ENCODE measurements around the gene HELB. TPM values are rescaled to one million over a fixed set of nuclear protein-coding genes. Genes with fewer than 3 reads are reported as not detected.

HELB gene
- total and polyA plus RNA-seq, 4 experiments from 2014 or later = 20.2 to 69.0 (median 49.5) TPM

- Mint-ChIP-seq H3K36me3 (peaks cover 63 to 76% of the 10 kb centered on the region in 2 donors), H3K27ac (peak overlapping the region in 6 of 7 donors; percentile 48 to 86 (median 66)), H3K4me3 (peak overlapping the region; percentile 9 to 84 (median 72)), H3K27me3 (no peaks in the 10 kb centered on the region), H3K4me1 (peaks cover 62 to 86% (median 74%) of the 10 kb centered on the region in 4 donors), H3K9me3 (no peaks in the 10 kb centered on the region)
- no peaks in the 10 kb centered on the region for H3K27me3 ChIP-seq (ENCODE audit: insufficient read depth, low read length)
- peak overlapping the region in 1 of 2 donors; percentile 7 for H3K4me3 ChIP-seq (ENCODE audit: low read length in 2 of 2)
- H3K36me3 ChIP-seq (ENCODE audit: insufficient read depth, low read length) = peaks cover 26% of the 10 kb centered on the region
- peaks cover 87% of the 10 kb centered on the region for H3K4me1 ChIP-seq (ENCODE audit: insufficient read depth, low read length)
- POLR2A ChIA-PET (ENCODE audit: partially characterized antibody) = interaction anchor here (1.2 to 3.6 kb wide), 4 partner anchors 7 to 24 kb away, joined by 3 to 24 read pairs (median 6); partner anchors contain the start of gene HELB
- H3K9me3 ChIP-seq (ENCODE audit: control insufficient read depth in 1 of 2, low read length in 2 of 2) = no peaks in the 10 kb centered on the region
- DNase-seq = no peak
- intact Hi-C loops (cut with micrococcal nuclease) = no loop called here
- CTCF ChIA-PET (ENCODE audit: partially characterized antibody) = interaction anchor here (0.8 to 3.3 kb wide), 6 partner anchors 10 to 97 kb away, joined by 3 to 16 read pairs (median 4); partner anchors contain the start of gene HELB
- H3K27ac ChIP-seq (ENCODE audit: low read depth, low read length) = no peak overlapping the region
Observed at GRCh38 chr12:66312189-66312588, 9.9 kb downstream of the HELB start.

DNA sequence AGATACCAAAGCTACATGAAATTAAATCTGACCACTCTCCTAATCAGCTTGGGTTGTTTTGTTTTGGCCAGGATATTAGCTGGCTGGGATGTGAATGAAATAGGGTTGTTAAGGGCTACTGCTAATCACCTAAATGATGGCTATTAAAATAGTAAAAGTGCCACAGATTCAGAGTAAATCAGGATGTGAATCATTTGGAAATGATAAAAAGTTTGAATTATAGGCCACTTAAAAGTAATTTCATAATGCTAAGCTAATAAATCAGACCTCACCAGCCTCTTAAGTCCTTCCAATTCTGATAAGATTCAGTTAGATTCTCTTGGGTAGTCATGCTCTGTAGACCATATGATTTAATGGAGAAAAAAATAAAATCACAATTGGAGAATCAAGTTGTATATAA is 12.0 kb downstream of the HELB start:
- no peak for DNase-seq
- Histone ChIP-seq H3K4me1 (ENCODE audit: insufficient read depth, low read length) (peaks cover 84% of the 10 kb centered on the region), H3K36me3 (ENCODE audit: insufficient read depth, low read length) (peaks cover 26% of the 10 kb centered on the region), H3K9me3 (ENCODE audit: control insufficient read depth in 1 of 2, low read length in 2 of 2) (no peaks in the 10 kb centered on the region), H3K4me3 (ENCODE audit: low read length in 2 of 2) (no peak overlapping the region), H3K27me3 (ENCODE audit: insufficient read depth, low read length) (no peaks in the 10 kb centered on the region), H3K27ac (ENCODE audit: low read depth, low read length) (no peak overlapping the region)
- ChIA-PET POLR2A (ENCODE audit: partially characterized antibody) (interaction anchor here (1.0 to 2.5 kb wide), 3 partner anchors 10 to 31 kb away, joined by 3 to 17 read pairs (median 4); partner anchors contain the start of gene HELB), CTCF (ENCODE audit: partially characterized antibody) (interaction anchor here (1.5 to 2.1 kb wide), 4 partner anchors 11 to 48 kb away, joined by 4 to 10 read pairs (median 4); no protein-coding TSS in a partner anchor)
- intact Hi-C loops (cut with micrococcal nuclease) = no loop called here
- H3K9me3 Mint-ChIP-seq = no peaks in the 10 kb centered on the region
- no peaks in the 10 kb centered on the region for H3K27me3 Mint-ChIP-seq
- peak overlapping the region in 3 of 7 donors; percentile 5 to 47 (median 28) for H3K27ac Mint-ChIP-seq
- peaks cover 60 to 89% (median 74%) of the 10 kb centered on the region in 4 donors for H3K4me1 Mint-ChIP-seq
- H3K36me3 Mint-ChIP-seq = peaks cover 70 to 81% of the 10 kb centered on the region in 2 donors
- peak overlapping the region; percentile 51 to 84 (median 69) for H3K4me3 Mint-ChIP-seq

DNA sequence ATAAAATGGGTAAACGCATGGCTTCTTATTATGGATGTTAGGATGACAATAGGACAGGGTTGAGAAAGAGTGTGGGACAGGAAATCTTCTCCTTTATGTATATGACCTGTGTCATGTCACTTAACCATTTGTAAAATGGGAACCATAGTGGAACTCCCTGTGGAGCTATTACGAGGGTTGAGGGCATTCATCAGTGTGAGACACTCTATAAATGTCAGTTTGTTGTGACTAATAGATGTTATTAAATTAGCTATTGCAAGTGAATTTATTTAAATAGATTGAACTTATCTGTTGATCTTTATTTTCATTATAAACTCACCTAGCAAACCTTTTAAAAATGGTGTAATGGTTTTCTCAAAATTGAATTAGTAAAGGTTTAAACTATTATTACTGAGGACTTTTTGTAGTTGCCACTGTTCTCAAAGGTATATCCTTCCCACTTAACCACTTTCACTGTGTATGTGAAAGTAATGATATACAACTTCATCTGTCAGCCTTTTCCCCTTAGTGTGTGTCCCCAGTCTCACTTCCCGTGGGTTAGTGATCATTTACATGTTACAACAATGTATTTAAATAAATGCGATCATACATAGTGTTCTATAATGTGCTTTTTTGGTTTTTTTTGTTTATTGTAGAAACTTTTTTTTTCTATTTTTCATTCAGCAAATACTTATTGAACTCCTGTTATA is 17.1 kb downstream of the HELB start:
- no peak for DNase-seq
- no peaks in the 10 kb centered on the region for H3K27me3 ChIP-seq (ENCODE audit: insufficient read depth, low read length)
- H3K36me3 Mint-ChIP-seq = peaks cover 59 to 83% of the 10 kb centered on the region in 2 donors
- intact Hi-C loops (cut with micrococcal nuclease) = loop anchor here (2.0 kb wide), 1 partner anchor 17 kb away; the partner anchor contains the start of gene HELB
- H3K27ac ChIP-seq (ENCODE audit: low read depth, low read length) = no peak overlapping the region
- H3K4me3 Mint-ChIP-seq = peak overlapping the region in 2 of 8 donors; percentile 16 to 41
- H3K4me3 ChIP-seq (ENCODE audit: low read length in 2 of 2) = no peak overlapping the region
- ChIA-PET POLR2A (ENCODE audit: partially characterized antibody) (interaction anchor here (0.9 to 1.9 kb wide), 4 partner anchors 13 to 29 kb away, joined by 3 to 5 read pairs (median 4); partner anchors contain the start of gene HELB), CTCF (ENCODE audit: partially characterized antibody) (interaction anchor here (0.9 to 3.0 kb wide), 6 partner anchors 16 to 89 kb away, joined by 3 to 12 read pairs (median 3); partner anchors contain the start of gene HELB)
- peaks cover 35% of the 10 kb centered on the region for H3K4me1 ChIP-seq (ENCODE audit: insufficient read depth, low read length)
- H3K36me3 ChIP-seq (ENCODE audit: insufficient read depth, low read length) = peaks cover 37% of the 10 kb centered on the region
- H3K27me3 Mint-ChIP-seq = no peaks in the 10 kb centered on the region
- no peaks in the 10 kb centered on the region for H3K9me3 Mint-ChIP-seq
- no peaks in the 10 kb centered on the region for H3K9me3 ChIP-seq (ENCODE audit: control insufficient read depth in 1 of 2, low read length in 2 of 2)
- H3K4me1 Mint-ChIP-seq = peaks cover 31 to 75% (median 54%) of the 10 kb centered on the region in 4 donors
- peak overlapping the region in 5 of 7 donors; percentile 0 to 80 (median 80) for H3K27ac Mint-ChIP-seq

GRCh38 chr12:66320996-66321395 is 18.7 kb downstream of the HELB start:
- Histone ChIP-seq H3K27ac (ENCODE audit: low read depth, low read length) (no peak overlapping the region), H3K4me3 (ENCODE audit: low read length in 2 of 2) (no peak overlapping the region), H3K4me1 (ENCODE audit: insufficient read depth, low read length) (peaks cover 19% of the 10 kb centered on the region), H3K27me3 (ENCODE audit: insufficient read depth, low read length) (no peaks in the 10 kb centered on the region), H3K9me3 (ENCODE audit: control insufficient read depth in 1 of 2, low read length in 2 of 2) (no peaks in the 10 kb centered on the region), H3K36me3 (ENCODE audit: insufficient read depth, low read length) (peaks cover 41% of the 10 kb centered on the region)
- Mint-ChIP-seq H3K4me3 (peak overlapping the region in 1 of 8 donors; percentile 3), H3K27me3 (no peaks in the 10 kb centered on the region), H3K9me3 (no peaks in the 10 kb centered on the region), H3K4me1 (peaks cover 32 to 69% (median 56%) of the 10 kb centered on the region in 4 donors), H3K36me3 (peaks cover 72 to 83% of the 10 kb centered on the region in 2 donors), H3K27ac (peak overlapping the region in 5 of 7 donors; percentile 33 to 80 (median 63))
- ChIA-PET CTCF (ENCODE audit: partially characterized antibody) (interaction anchor here (1.2 to 3.0 kb wide), 3 partner anchors 17 to 42 kb away, joined by 3 to 12 read pairs (median 3); partner anchors contain the start of gene HELB), POLR2A (ENCODE audit: partially characterized antibody) (interaction anchor here (1.0 to 1.3 kb wide), 2 partner anchors 18 to 19 kb away, joined by 3 to 4 read pairs; partner anchors contain the start of gene HELB)
- intact Hi-C loops (cut with micrococcal nuclease) = loop anchor here (10.0 kb wide), 1 partner anchor 46 kb away; no protein-coding TSS in a partner anchor
- no peak for DNase-seq

- Histone ChIP-seq H3K36me3 (ENCODE audit: insufficient read depth, low read length) (peaks cover 41% of the 10 kb centered on the region), H3K9me3 (ENCODE audit: control insufficient read depth in 1 of 2, low read length in 2 of 2) (no peaks in the 10 kb centered on the region), H3K27me3 (ENCODE audit: insufficient read depth, low read length) (no peaks in the 10 kb centered on the region), H3K4me3 (ENCODE audit: low read length in 2 of 2) (no peak overlapping the region), H3K4me1 (ENCODE audit: insufficient read depth, low read length) (peaks cover 16% of the 10 kb centered on the region), H3K27ac (ENCODE audit: low read depth, low read length) (no peak overlapping the region)
- peaks cover 30 to 66% (median 53%) of the 10 kb centered on the region in 4 donors for H3K4me1 Mint-ChIP-seq
- peaks cover 72 to 81% of the 10 kb centered on the region in 2 donors for H3K36me3 Mint-ChIP-seq
- no peaks in the 10 kb centered on the region for H3K27me3 Mint-ChIP-seq
- peak overlapping the region in 1 of 8 donors; percentile 3 for H3K4me3 Mint-ChIP-seq
- H3K9me3 Mint-ChIP-seq = no peaks in the 10 kb centered on the region
- H3K27ac Mint-ChIP-seq = peak overlapping the region in 5 of 7 donors; percentile 33 to 80 (median 63)
- ChIA-PET POLR2A (ENCODE audit: partially characterized antibody) (interaction anchor here (1.0 kb wide), 1 partner anchor 20 kb away, joined by 3 read pairs; no protein-coding TSS in a partner anchor), CTCF (ENCODE audit: partially characterized antibody) (interaction anchor here (0.9 to 3.0 kb wide), 4 partner anchors 24 to 87 kb away, joined by 3 to 12 read pairs (median 4); no protein-coding TSS in a partner anchor)
- intact Hi-C loops (cut with micrococcal nuclease) = loop anchor here (10.0 kb wide), 1 partner anchor 47 kb away; no protein-coding TSS in a partner anchor
- DNase-seq = no peak
Observed at GRCh38 chr12:66321435-66321834, 19.1 kb downstream of the HELB start.

- Histone ChIP-seq H3K36me3 (ENCODE audit: insufficient read depth, low read length) (peaks cover 49% of the 10 kb centered on the region), H3K27ac (ENCODE audit: low read depth, low read length) (no peak overlapping the region), H3K9me3 (ENCODE audit: control insufficient read depth in 1 of 2, low read length in 2 of 2) (no peaks in the 10 kb centered on the region), H3K4me3 (ENCODE audit: low read length in 2 of 2) (no peak overlapping the region), H3K27me3 (ENCODE audit: insufficient read depth, low read length) (no peaks in the 10 kb centered on the region), H3K4me1 (ENCODE audit: insufficient read depth, low read length) (peaks cover 6% of the 10 kb centered on the region)
- intact Hi-C loops (cut with micrococcal nuclease) = loop anchor here (10.0 kb wide), 1 partner anchor 48 kb away; no protein-coding TSS in a partner anchor
- H3K27ac Mint-ChIP-seq = peak overlapping the region in 3 of 7 donors; percentile 31 to 53 (median 50)
- no peak for DNase-seq
- POLR2A ChIA-PET (ENCODE audit: partially characterized antibody) = no interaction called here
- no peaks in the 10 kb centered on the region for H3K27me3 Mint-ChIP-seq
- CTCF ChIA-PET (ENCODE audit: partially characterized antibody) = no interaction called here
- no peak overlapping the region for H3K4me3 Mint-ChIP-seq
- H3K9me3 Mint-ChIP-seq = no peaks in the 10 kb centered on the region
- peaks cover 73 to 84% of the 10 kb centered on the region in 2 donors for H3K36me3 Mint-ChIP-seq
- H3K4me1 Mint-ChIP-seq = peaks cover 32 to 68% (median 53%) of the 10 kb centered on the region in 4 donors
Observed at GRCh38 chr12:66323017-66323416, 20.7 kb downstream of the HELB start.

All from CD4-positive, alpha-beta memory T cell (primary cell).